ENCODE measurements around the gene DPH6.
"Not testable (repeated sequence)": the region's sequence is repeated elsewhere in the genome, so short reads cannot be mapped to it uniquely, and the experiment has no call there.

DPH6 gene

GRCh38 chr15:35431281-35431680 lies 114.7 kb downstream of the DPH6 start:
- no peak for DNase-seq

- DNase-seq: no peak
These were observed 115.7 kb downstream of the DPH6 start for GRCh38 chr15:35430301-35430700.

- DNase-seq: no peak
These were observed 118.5 kb downstream of the DPH6 start for GRCh38 chr15:35427496-35427895.

GRCh38 chr15:35427091-35427490 lies 118.9 kb downstream of the DPH6 start:
- DNase-seq: no peak

- no peak for DNase-seq
These were observed 135.2 kb downstream of the DPH6 start for GRCh38 chr15:35410775-35411174.

- DNase-seq: peak; percentile 13
These were observed 146.1 kb downstream of the DPH6 start for GRCh38 chr15:35399901-35400300.

GRCh38 chr15:35397027-35397426 lies 148.9 kb downstream of the DPH6 start:
- no peak for DNase-seq

- DNase-seq: no peak
These were observed 151.5 kb downstream of the DPH6 start for GRCh38 chr15:35394416-35394815.

- no peak for DNase-seq
These were observed 152.6 kb downstream of the DPH6 start for GRCh38 chr15:35393398-35393797.

- not testable (repeated sequence) for DNase-seq
These were observed 154.5 kb downstream of the DPH6 start for GRCh38 chr15:35391408-35391984.

- no peak for DNase-seq
These were observed 162.5 kb downstream of the DPH6 start for GRCh38 chr15:35383506-35383905.

- no peak for DNase-seq
These were observed 164.6 kb downstream of the DPH6 start for GRCh38 chr15:35381328-35381727.

- DNase-seq: no peak
These were observed 166.0 kb downstream of the DPH6 start for GRCh38 chr15:35379972-35380371.

GRCh38 chr15:35378454-35378853 lies 167.5 kb downstream of the DPH6 start:
- not testable (repeated sequence) for DNase-seq

GRCh38 chr15:35376707-35377106 lies 169.3 kb downstream of the DPH6 start:
- DNase-seq: no peak

- no peak for DNase-seq
These were observed 171.3 kb downstream of the DPH6 start for GRCh38 chr15:35374661-35375060.

- no peak for DNase-seq
These were observed 183.7 kb downstream of the DPH6 start for GRCh38 chr15:35362195-35362829.

- no peak for DNase-seq
These were observed 187.1 kb downstream of the DPH6 start for GRCh38 chr15:35358824-35359223.

GRCh38 chr15:35351059-35351458 lies 194.9 kb downstream of the DPH6 start:
- DNase-seq: no peak

- no peak for DNase-seq
These were observed 196.0 kb downstream of the DPH6 start for GRCh38 chr15:35349916-35350315.

GRCh38 chr15:35330916-35331315 lies 215.0 kb downstream of the DPH6 start:
- DNase-seq: no peak

- no peak for DNase-seq
These were observed 215.8 kb downstream of the DPH6 start for GRCh38 chr15:35330048-35330695.

- no peak for DNase-seq
These were observed 216.4 kb downstream of the DPH6 start for GRCh38 chr15:35329521-35329961.

GRCh38 chr15:35328836-35329235 lies 217.1 kb downstream of the DPH6 start:
- not testable (repeated sequence) for DNase-seq

Measured in eye (tissue), 1 donor.